ENCODE measurements around the gene HES3.

The HES3 gene

GRCh38 chr1:6282577-6283270 lies 38.7 kb downstream of the HES3 start:
- no peak overlapping the region for H3K27ac ChIP-seq
- TF ChIP-seq ZFX (IDR thresholded peaks at IDR 0.05; ENCODE audit: borderline replicate concordance) (no peak), CTCF (IDR thresholded peaks at IDR 0.05) (no peak)

- H3K27ac ChIP-seq: no peak overlapping the region
- TF ChIP-seq CTCF (IDR thresholded peaks at IDR 0.05) (no peak), ZFX (IDR thresholded peaks at IDR 0.05; ENCODE audit: borderline replicate concordance) (no peak)
These were observed 41.4 kb downstream of the HES3 start for GRCh38 chr1:6285336-6285735.

- no peak overlapping the region for H3K27ac ChIP-seq
- no peak for TF ChIP-seq ZFX (IDR thresholded peaks at IDR 0.05; ENCODE audit: borderline replicate concordance)
- TF ChIP-seq CTCF (IDR thresholded peaks at IDR 0.05): no peak
These were observed 42.3 kb downstream of the HES3 start for GRCh38 chr1:6286266-6286665.

- no peak for TF ChIP-seq CTCF (IDR thresholded peaks at IDR 0.05)
- no peak for TF ChIP-seq ZFX (IDR thresholded peaks at IDR 0.05; ENCODE audit: borderline replicate concordance)
- H3K27ac ChIP-seq: no peak overlapping the region
These were observed 43.0 kb downstream of the HES3 start for GRCh38 chr1:6287029-6287428.

- TF ChIP-seq CTCF (IDR thresholded peaks at IDR 0.05) (no peak), ZFX (IDR thresholded peaks at IDR 0.05; ENCODE audit: borderline replicate concordance) (no peak)
- no peak overlapping the region for H3K27ac ChIP-seq
These were observed 43.5 kb downstream of the HES3 start for GRCh38 chr1:6287431-6287886.

- H3K27ac ChIP-seq: no peak overlapping the region
- TF ChIP-seq ZFX (IDR thresholded peaks at IDR 0.05; ENCODE audit: borderline replicate concordance): no peak
- no peak for TF ChIP-seq CTCF (IDR thresholded peaks at IDR 0.05)
These were observed 44.0 kb downstream of the HES3 start for GRCh38 chr1:6288026-6288425.

- TF ChIP-seq CTCF (IDR thresholded peaks at IDR 0.05) (no peak), ZFX (IDR thresholded peaks at IDR 0.05; ENCODE audit: borderline replicate concordance) (no peak)
- H3K27ac ChIP-seq: no peak overlapping the region
These were observed 44.7 kb downstream of the HES3 start for GRCh38 chr1:6288665-6289064.
